ENCODE measurements around the gene OR6P1.

Gene OR6P1

GRCh38 chr1:158570480-158570879 is at the start of gene OR6P1:
TSS of gene OR6P1 (minus strand) at chr1:158570580. CDS start at chr1:158563604, 6,976 bp downstream.
- no peak for DNase-seq

GRCh38 chr1:158613764-158614163 is 43.4 kb upstream of the OR6P1 start:
- DNase-seq = no peak

- DNase-seq = no peak
These were observed 41.5 kb upstream of the OR6P1 start for GRCh38 chr1:158611916-158612315.

- DNase-seq = no peak
These were observed 36.9 kb upstream of the OR6P1 start for GRCh38 chr1:158607296-158607695.

- DNase-seq = no peak
These were observed 34.6 kb upstream of the OR6P1 start, which contains the start of gene OR10Z1 for GRCh38 chr1:158604968-158605367. TSS of gene OR10Z1 (plus strand) at chr1:158605268. CDS start at chr1:158606439, 1,171 bp downstream.

- DNase-seq = no peak
These were observed 30.4 kb upstream of the OR6P1 start for GRCh38 chr1:158600735-158601134.

GRCh38 chr1:158586942-158587341 is 16.6 kb upstream of the OR6P1 start:
- no peak for DNase-seq

GRCh38 chr1:158583962-158584361 is 13.6 kb upstream of the OR6P1 start:
- DNase-seq = no peak

- no peak for DNase-seq
These were observed 9.4 kb upstream of the OR6P1 start, which contains the start of gene OR10X1 for GRCh38 chr1:158579733-158580132. TSS of gene OR10X1 (minus strand) at chr1:158579899. CDS start at chr1:158579899, 0 bp downstream.

GRCh38 chr1:158577561-158577960 is 7.2 kb upstream of the OR6P1 start:
- no peak for DNase-seq

GRCh38 chr1:158572226-158572625 is 1.8 kb upstream of the OR6P1 start:
- DNase-seq = no peak

- no peak for DNase-seq
These were observed 5.8 kb downstream of the OR6P1 start for GRCh38 chr1:158564608-158565007.

- no peak for DNase-seq
These were observed 6.5 kb downstream of the OR6P1 start for GRCh38 chr1:158563853-158564252.

GRCh38 chr1:158559696-158560095 is 10.7 kb downstream of the OR6P1 start:
- DNase-seq = no peak

GRCh38 chr1:158554352-158554751 is 16.0 kb downstream of the OR6P1 start, which contains the start of gene OR6Y1:
TSS of gene OR6Y1 (minus strand) at chr1:158554405. CDS start at chr1:158548105, 6,300 bp downstream.
- DNase-seq = no peak

GRCh38 chr1:158552296-158552695 is 18.1 kb downstream of the OR6P1 start:
- no peak for DNase-seq

GRCh38 chr1:158547533-158547932 is 22.8 kb downstream of the OR6P1 start:
- no peak for DNase-seq

- DNase-seq = no peak
These were observed 32.8 kb downstream of the OR6P1 start for GRCh38 chr1:158537609-158538008.

GRCh38 chr1:158534496-158534895 is 35.9 kb downstream of the OR6P1 start:
- no peak for DNase-seq

- DNase-seq = no peak
These were observed 43.1 kb downstream of the OR6P1 start for GRCh38 chr1:158527190-158527815.

GRCh38 chr1:158521666-158522058 is 48.7 kb downstream of the OR6P1 start:
- no peak for DNase-seq

GRCh38 chr1:158520955-158521665 is 49.3 kb downstream of the OR6P1 start:
- no peak for DNase-seq

- DNase-seq = no peak
These were observed 50.4 kb downstream of the OR6P1 start for GRCh38 chr1:158520021-158520420.

- no peak for DNase-seq
These were observed 53.4 kb downstream of the OR6P1 start for GRCh38 chr1:158516966-158517365.
